ACC112 (cell line): ENCODE data around the gene KCNJ16.

Source experiments
- H2AFZ ChIP-seq: fragments of 200-600 bp; sonication (generic); one replicate; pipeline ENCODE4 v1.6.0; 2017; ENCODE audit warnings: antibody characterized with exemption, low read length; ENCODE audit not compliant: unreplicated experiment
- H3K27ac ChIP-seq: fragments of 200-600 bp; sonication (generic); 2 replicates; pipeline ENCODE4 v1.5.1; 2014; ENCODE audit warnings: low read depth, mild to moderate bottlenecking, antibody characterized with exemption, low read length, moderate library complexity
- H3K27me3 ChIP-seq: fragments of 200-600 bp; sonication (generic); 2 replicates; pipeline ENCODE4 v1.6.1; 2014; ENCODE audit warnings: mild to moderate bottlenecking, antibody characterized with exemption, low read length, moderate library complexity, mixed read lengths; ENCODE audit not compliant: insufficient read depth
- H3K36me3 ChIP-seq: fragments of 200-600 bp; sonication (generic); 2 replicates; pipeline ENCODE4 v1.6.1; 2016; ENCODE audit warnings: mild to moderate bottlenecking, antibody characterized with exemption, low read length, moderate library complexity, mixed read lengths; ENCODE audit not compliant: insufficient read depth
- H3K4me1 ChIP-seq: fragments of 200-600 bp; sonication (generic); one replicate; pipeline ENCODE4 v1.6.1; 2016; ENCODE audit warnings: low read length, mixed read lengths; ENCODE audit not compliant: insufficient read depth, unreplicated experiment, control insufficient read depth
- H3K4me3 ChIP-seq: fragments of 200-600 bp; sonication (generic); 2 replicates; pipeline ENCODE4 v1.5.1; 2014; ENCODE audit warnings: mild to moderate bottlenecking, low read depth, low read length
- H3K79me2 ChIP-seq: fragments of 200-600 bp; sonication (generic); one replicate; pipeline ENCODE4 v1.6.0; 2016; ENCODE audit warnings: low read length; ENCODE audit not compliant: control insufficient read depth, unreplicated experiment, insufficient read depth

KCNJ16 gene

GRCh38 chr17:70127221-70127873 lies 52.3 kb downstream of the KCNJ16 start:
- H2AFZ ChIP-seq = no peak overlapping the region
- H3K79me2 ChIP-seq = no peaks in the 10 kb centered on the region
- H3K4me3 ChIP-seq = no peak overlapping the region

GRCh38 chr17:70128727-70129238 lies 53.8 kb downstream of the KCNJ16 start:
- no peaks in the 10 kb centered on the region for H3K27me3 ChIP-seq
- H3K27ac ChIP-seq = no peak overlapping the region
- H3K79me2 ChIP-seq = no peaks in the 10 kb centered on the region
- no peak overlapping the region for H3K4me3 ChIP-seq
- H3K36me3 ChIP-seq = no peaks in the 10 kb centered on the region
- no peaks in the 10 kb centered on the region for H3K4me1 ChIP-seq
- no peak overlapping the region for H2AFZ ChIP-seq

More at GRCh38 chr17:70127221-70127873, 52.3 kb downstream of the KCNJ16 start:
- Histone ChIP-seq H3K4me1 (peaks cover 3% of the 10 kb centered on the region), H3K27me3 (no peaks in the 10 kb centered on the region), H3K27ac (no peak overlapping the region), H3K36me3 (no peaks in the 10 kb centered on the region)

DNA sequence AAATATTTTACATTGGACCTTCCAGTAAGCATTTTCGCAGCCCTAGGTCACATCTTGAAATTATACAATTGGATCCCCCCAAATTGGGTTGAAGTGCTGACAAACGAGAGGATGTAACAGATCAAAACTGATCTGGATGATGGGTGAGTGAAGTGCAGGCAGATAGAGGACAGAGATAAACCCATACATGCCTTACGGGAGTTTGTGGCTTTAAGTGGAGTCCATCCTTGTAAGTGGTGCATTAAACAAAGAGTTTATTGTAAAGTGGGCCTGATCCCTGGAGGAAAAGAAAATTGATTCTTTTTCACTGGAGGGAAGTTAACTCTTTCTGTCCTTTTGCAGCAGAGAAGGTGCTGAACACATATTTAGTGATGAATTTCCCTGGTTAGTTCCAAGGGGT lies 55.3 kb downstream of the KCNJ16 start:
- Histone ChIP-seq H3K27ac (no peak overlapping the region), H3K79me2 (no peaks in the 10 kb centered on the region), H3K4me3 (no peak overlapping the region), H3K4me1 (no peaks in the 10 kb centered on the region), H3K36me3 (no peaks in the 10 kb centered on the region), H3K27me3 (no peaks in the 10 kb centered on the region), H2AFZ (no peak overlapping the region)

DNA sequence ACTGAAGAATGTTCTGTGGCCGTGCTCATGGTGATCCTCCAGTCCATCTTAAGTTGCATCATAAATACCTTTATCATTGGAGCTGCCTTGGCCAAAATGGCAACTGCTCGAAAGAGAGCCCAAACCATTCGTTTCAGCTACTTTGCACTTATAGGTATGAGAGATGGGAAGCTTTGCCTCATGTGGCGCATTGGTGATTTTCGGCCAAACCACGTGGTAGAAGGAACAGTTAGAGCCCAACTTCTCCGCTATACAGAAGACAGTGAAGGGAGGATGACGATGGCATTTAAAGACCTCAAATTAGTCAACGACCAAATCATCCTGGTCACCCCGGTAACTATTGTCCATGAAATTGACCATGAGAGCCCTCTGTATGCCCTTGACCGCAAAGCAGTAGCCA lies 57.5 kb downstream of the KCNJ16 start:
- Histone ChIP-seq H3K79me2 (no peaks in the 10 kb centered on the region), H3K27me3 (no peaks in the 10 kb centered on the region), H3K4me1 (peaks cover 6% of the 10 kb centered on the region), H2AFZ (no peak overlapping the region), H3K36me3 (no peaks in the 10 kb centered on the region), H3K4me3 (no peak overlapping the region), H3K27ac (no peak overlapping the region)

DNA sequence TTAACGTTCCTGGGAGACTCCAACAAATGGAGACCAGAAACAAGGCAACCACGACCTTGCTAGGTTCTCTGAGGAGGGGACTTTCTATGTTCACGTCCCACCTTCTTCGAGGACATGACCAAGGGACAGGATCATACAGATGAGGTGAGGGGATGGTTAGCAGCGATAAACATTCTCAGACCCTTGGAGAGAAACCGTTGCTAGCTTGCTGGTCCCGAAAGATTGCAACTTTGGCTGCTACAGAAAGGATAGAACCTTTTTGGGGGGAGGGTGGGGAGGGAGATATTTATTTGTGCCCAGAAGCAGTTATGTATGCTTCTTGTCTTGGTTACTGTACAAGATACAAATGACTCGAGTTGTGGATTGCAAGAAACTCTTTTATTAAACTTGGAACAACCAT lies 59.0 kb downstream of the KCNJ16 start:
- no peak overlapping the region for H3K4me3 ChIP-seq
- H3K27me3 ChIP-seq = no peaks in the 10 kb centered on the region
- no peaks in the 10 kb centered on the region for H3K36me3 ChIP-seq
- no peak overlapping the region for H3K27ac ChIP-seq
- peaks cover 17% of the 10 kb centered on the region for H3K4me1 ChIP-seq
- no peaks in the 10 kb centered on the region for H3K79me2 ChIP-seq
- H2AFZ ChIP-seq = no peak overlapping the region

- Histone ChIP-seq H3K4me3 (no peak overlapping the region), H3K36me3 (no peaks in the 10 kb centered on the region), H2AFZ (no peak overlapping the region), H3K79me2 (no peaks in the 10 kb centered on the region), H3K27ac (no peak overlapping the region), H3K4me1 (peaks cover 17% of the 10 kb centered on the region), H3K27me3 (no peaks in the 10 kb centered on the region)
Observed at GRCh38 chr17:70134777-70135176, 59.8 kb downstream of the KCNJ16 start.

DNA sequence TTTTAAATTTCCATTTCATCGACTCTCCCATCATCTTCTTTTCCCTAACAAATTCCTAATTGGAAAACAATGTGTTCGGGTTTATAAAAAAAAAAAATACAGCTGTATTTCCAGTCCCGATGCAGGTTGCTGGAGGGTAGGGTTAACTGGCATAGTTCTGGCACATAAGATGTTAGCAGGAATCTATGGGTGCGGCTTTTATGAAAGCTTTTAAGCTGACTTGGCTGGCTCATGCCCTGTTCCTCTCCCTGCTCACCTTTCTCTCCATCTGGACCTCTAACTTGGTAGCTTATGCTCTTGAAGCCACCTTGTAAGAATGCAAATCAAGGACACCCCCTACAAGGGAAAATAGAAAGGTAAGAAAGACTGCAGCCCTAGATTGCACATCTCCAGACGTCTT lies 61.1 kb downstream of the KCNJ16 start:
- no peak overlapping the region for H3K27ac ChIP-seq
- H3K36me3 ChIP-seq = no peaks in the 10 kb centered on the region
- H3K79me2 ChIP-seq = no peaks in the 10 kb centered on the region
- H3K27me3 ChIP-seq = no peaks in the 10 kb centered on the region
- no peak overlapping the region for H3K4me3 ChIP-seq
- no peak overlapping the region for H2AFZ ChIP-seq
- H3K4me1 ChIP-seq = peaks cover 17% of the 10 kb centered on the region

DNA sequence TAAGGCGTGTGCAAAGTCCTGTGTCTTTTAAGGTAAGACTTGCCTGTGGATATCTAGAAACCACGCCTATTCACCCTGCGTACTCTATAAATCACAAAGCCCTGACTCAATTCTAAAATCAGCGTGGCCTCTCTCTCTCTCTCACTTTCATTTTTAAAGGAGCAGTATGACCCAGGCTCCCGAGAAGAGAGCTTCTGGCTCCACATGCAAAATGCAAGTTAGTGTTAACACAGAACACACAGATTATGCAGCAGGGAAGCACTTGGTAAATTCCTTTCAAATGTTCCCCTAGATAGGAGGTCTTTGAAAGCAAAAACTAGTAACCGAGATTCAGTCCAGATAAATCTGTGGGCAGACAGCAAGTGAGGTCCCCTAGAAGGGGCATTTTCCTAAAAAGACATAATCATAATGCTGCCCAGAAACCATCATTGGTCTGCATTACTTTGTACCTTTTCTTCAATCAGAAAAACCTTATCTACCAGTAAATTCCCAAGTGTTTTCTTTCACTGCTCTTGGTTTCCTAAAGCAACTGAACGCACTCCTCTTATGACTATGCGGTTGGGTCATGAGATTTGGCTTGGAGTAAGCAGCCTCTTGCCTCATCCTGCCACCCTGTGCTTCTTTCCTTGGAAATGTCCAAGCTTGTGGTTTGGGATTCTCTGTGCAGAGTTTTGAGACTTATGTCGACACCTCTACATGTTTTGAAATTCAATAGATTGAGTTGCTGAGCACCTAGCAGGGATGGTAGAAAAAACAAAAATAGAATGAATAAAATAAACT lies 62.6 kb downstream of the KCNJ16 start:
- Histone ChIP-seq H3K79me2 (no peaks in the 10 kb centered on the region), H2AFZ (peak overlapping the region; percentile 95), H3K36me3 (no peaks in the 10 kb centered on the region), H3K4me3 (peak overlapping the region; percentile 76), H3K4me1 (peaks cover 17% of the 10 kb centered on the region), H3K27me3 (no peaks in the 10 kb centered on the region), H3K27ac (peak overlapping the region; percentile 95)

- no peaks in the 10 kb centered on the region for H3K27me3 ChIP-seq
- no peaks in the 10 kb centered on the region for H3K79me2 ChIP-seq
- H3K4me1 ChIP-seq = peaks cover 17% of the 10 kb centered on the region
- peak overlapping the region; percentile 95 for H3K27ac ChIP-seq
- peak overlapping the region; percentile 76 for H3K4me3 ChIP-seq
- no peaks in the 10 kb centered on the region for H3K36me3 ChIP-seq
- H2AFZ ChIP-seq = peak overlapping the region; percentile 50
Observed at GRCh38 chr17:70138291-70138865, 63.4 kb downstream of the KCNJ16 start.

DNA sequence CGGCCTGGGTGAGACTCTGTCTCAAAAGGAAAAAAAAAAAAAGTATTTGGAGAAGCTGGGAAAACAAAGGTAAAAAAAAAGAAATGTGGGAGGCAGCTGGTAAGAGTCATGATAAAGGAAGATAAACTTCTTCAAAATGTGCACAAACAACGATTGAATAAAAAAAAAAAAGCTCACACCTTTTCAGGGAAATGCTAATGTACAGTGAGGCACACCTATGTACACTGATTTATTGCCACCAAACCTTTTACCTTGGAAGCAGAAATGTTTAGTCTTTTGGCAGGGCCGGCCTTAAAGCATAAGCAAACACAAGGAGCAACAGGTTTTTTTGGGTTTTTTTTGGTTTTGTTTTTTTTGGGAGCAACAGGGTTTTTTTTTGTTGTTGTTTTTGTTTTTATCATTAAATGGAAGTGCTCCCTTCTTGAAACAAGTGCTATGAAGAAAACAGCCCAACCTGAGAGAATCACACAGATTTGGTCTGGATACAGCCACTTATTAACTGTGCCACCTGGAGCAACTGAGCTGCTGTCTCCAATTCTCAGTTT lies 64.5 kb downstream of the KCNJ16 start:
- H3K4me1 ChIP-seq = peaks cover 17% of the 10 kb centered on the region
- H3K36me3 ChIP-seq = no peaks in the 10 kb centered on the region
- H3K4me3 ChIP-seq = no peak overlapping the region
- H3K27me3 ChIP-seq = no peaks in the 10 kb centered on the region
- no peaks in the 10 kb centered on the region for H3K79me2 ChIP-seq
- no peak overlapping the region for H3K27ac ChIP-seq
- no peak overlapping the region for H2AFZ ChIP-seq
